Activated gamma-delta T cell (primary cell): Measurements from ENCODE around the gene COX7A2L.
"Not testable (repeated sequence)": the region's sequence is repeated elsewhere in the genome, so short reads cannot be mapped to it uniquely, and the experiment has no call there.

Source experiments
- DNase-seq: peaks from one replicate; lab custom pipeline; 2025; lab: John Stamatoyannopoulos, UW

COX7A2L gene

GRCh38 chr2:42339191-42339912 is 21.7 kb downstream of the COX7A2L start:
- DNase-seq, result no peak

GRCh38 chr2:42338567-42339190 is 22.3 kb downstream of the COX7A2L start:
- no peak for DNase-seq

GRCh38 chr2:42337846-42338566 is 23.0 kb downstream of the COX7A2L start:
- no peak for DNase-seq

GRCh38 chr2:42337356-42337820 is 23.6 kb downstream of the COX7A2L start:
- DNase-seq, result no peak

GRCh38 chr2:42336361-42336965 is 24.6 kb downstream of the COX7A2L start:
- DNase-seq, result no peak

- DNase-seq, result no peak
Observed at GRCh38 chr2:42335514-42336104, 25.4 kb downstream of the COX7A2L start.

- DNase-seq, result not testable (repeated sequence)
Observed at GRCh38 chr2:42334865-42335264, 26.2 kb downstream of the COX7A2L start.

- DNase-seq, result no peak
Observed at GRCh38 chr2:42334220-42334619, 26.8 kb downstream of the COX7A2L start.

- no peak for DNase-seq
Observed at GRCh38 chr2:42333579-42333978, 27.4 kb downstream of the COX7A2L start.

- DNase-seq, result no peak
Observed at GRCh38 chr2:42332575-42332974, 28.4 kb downstream of the COX7A2L start.

GRCh38 chr2:42331569-42332284 is 29.3 kb downstream of the COX7A2L start:
- no peak for DNase-seq

- DNase-seq, result no peak
Observed at GRCh38 chr2:42329736-42330135, 31.3 kb downstream of the COX7A2L start.

GRCh38 chr2:42328923-42329322 is 32.1 kb downstream of the COX7A2L start:
- DNase-seq, result no peak

- no peak for DNase-seq
Observed at GRCh38 chr2:42328148-42328833, 32.7 kb downstream of the COX7A2L start.

- no peak for DNase-seq
Observed at GRCh38 chr2:42327125-42327524, 33.9 kb downstream of the COX7A2L start.

GRCh38 chr2:42325609-42326008 is 35.4 kb downstream of the COX7A2L start:
- DNase-seq, result no peak

- no peak for DNase-seq
Observed at GRCh38 chr2:42324949-42325348, 36.1 kb downstream of the COX7A2L start.

- DNase-seq, result no peak
Observed at GRCh38 chr2:42324244-42324643, 36.8 kb downstream of the COX7A2L start.

- no peak for DNase-seq
Observed at GRCh38 chr2:42321452-42322064, 39.5 kb downstream of the COX7A2L start.

GRCh38 chr2:42319265-42319664 is 41.8 kb downstream of the COX7A2L start:
- DNase-seq, result no peak
